HepG2 (cell line): ENCODE data around the gene GBP3. TPM values are rescaled to one million over a fixed set of nuclear protein-coding genes. Genes with fewer than 3 reads are reported as not detected.
A peak's percentile ranks its signal among the peaks of the same experiment; 100 is the strongest.

Source experiments
- ATAC-seq: fragments of 200-7000 bp; cut with Tn5 transposase; 3 replicates; pipeline ENCODE4 v1.9.1; 2020; ENCODE audit warnings: mild to moderate bottlenecking, moderate library complexity
- BruUV-seq: library from RNA; stranded (reverse); fragments of 400-500 nt; replicated peaks from 2 replicates; lab custom pipeline; 2021; lab: Mats Ljungman, UMichigan
- CTCF ChIA-PET: fragments of 300-600 bp; formaldehyde crosslinking; extraction: SDS; loops from one replicate; lab custom pipeline; 2021; ENCODE audit warnings: low total read pairs, inconsistent platforms, low intra/inter-chr PET ratio; lab: Yijun Ruan, JAX
- POLR2A ChIA-PET: fragments of 350-600 bp; sonication (Branson Sonifier 250); formaldehyde crosslinking; loops from one replicate; lab custom pipeline; 2020; ENCODE audit warnings: antibody characterized with exemption, inconsistent platforms; lab: Yijun Ruan, JAX
- DNase-seq: peaks from one replicate; pipeline ENCODE4 v3.0.0-alpha.2; 2015; ENCODE audit warnings: low spot score
- FAIRE-seq: peaks from 3 replicates; lab custom pipeline; 2011; peaks lifted over from hg19 to GRCh38; lab: Jason Lieb, UNC
- H2AFZ ChIP-seq: one replicate; pipeline ENCODE4 v1.6.1; 2011; ENCODE audit warnings: low read length, inconsistent platforms
- H3K27ac ChIP-seq: fragments of 300-600 bp; 3 replicates; pipeline ENCODE4 v1.8.0; 2011; ENCODE audit warnings: mixed run types, mild to moderate bottlenecking, mixed read lengths, low read length, inconsistent platforms; ENCODE audit not compliant: insufficient read depth; ENCODE audit errors: extremely low read length
- H3K27me3 ChIP-seq, 2 experiments: fragments of 200-600 bp in 1 of 2; 2 replicates in 1 of 2; 3 replicates in 1 of 2; pipeline versions ENCODE4 v1.6.0 to v1.8.0; 2011; ENCODE audit warnings: low read length in 2 of 2, mild to moderate bottlenecking in 2 of 2, moderate library complexity in 2 of 2, inconsistent platforms in 1 of 2; ENCODE audit not compliant: insufficient read depth in 2 of 2, control insufficient read depth in 1 of 2
- H3K36me3 ChIP-seq, 2 experiments: fragments of 200-600 bp in 1 of 2; replicated peaks in 1 of 2; 2 replicates in 1 of 2; 3 replicates in 1 of 2; pipeline versions ENCODE4 v1.5.1 to v1.8.0; 2011; ENCODE audit warnings: low read length in 2 of 2, inconsistent platforms in 1 of 2; ENCODE audit not compliant: insufficient read depth in 2 of 2, control insufficient read depth in 1 of 2
- H3K4me1 ChIP-seq: 2 replicates; pipeline ENCODE4 v1.5.1; 2012; ENCODE audit warnings: low read length, inconsistent platforms; ENCODE audit not compliant: insufficient read depth
- H3K4me2 ChIP-seq: 2 replicates; pipeline ENCODE4 v1.6.0; 2011; ENCODE audit warnings: low read depth, low read length, inconsistent platforms
- H3K4me3 ChIP-seq, 3 experiments: fragments of 200-600 bp in 1 of 3; sonication (generic), shearing (Covaris generic) in 1 of 3; replicated peaks in 1 of 3; 2 replicates each; pipeline ENCODE4 v1.5.1; 2011 to 2016; ENCODE audit warnings: low read length in 3 of 3, inconsistent platforms in 2 of 3, low read depth in 2 of 3, mild to moderate bottlenecking in 2 of 3, control low read depth in 1 of 3, mixed read lengths in 1 of 3; ENCODE audit not compliant: insufficient read depth in 1 of 3
- H3K79me2 ChIP-seq: one replicate; pipeline ENCODE4 v1.6.1; 2011; ENCODE audit warnings: low read length, inconsistent platforms; ENCODE audit not compliant: insufficient read depth
- H3K9ac ChIP-seq: 2 replicates; pipeline ENCODE4 v1.6.0; 2011; ENCODE audit warnings: mild to moderate bottlenecking, low read depth, low read length, inconsistent platforms; ENCODE audit not compliant: insufficient read depth
- H3K9me3 ChIP-seq: 2 replicates; pipeline ENCODE4 v1.5.1; 2012; ENCODE audit warnings: mild to moderate bottlenecking, low read length
- H4K20me1 ChIP-seq: 2 replicates; pipeline ENCODE4 v1.6.0; 2011; ENCODE audit warnings: inconsistent platforms, mild to moderate bottlenecking, low read length, moderate library complexity; ENCODE audit not compliant: insufficient read depth
- NR2F6 ChIP-seq, 2 experiments: IDR thresholded peaks; 2 replicates each; pipeline ENCODE4 v1.6.1; 2016; ENCODE audit warnings: antibody characterized with exemption in 1 of 2, mild to moderate bottlenecking in 1 of 2
- ZBTB1 ChIP-seq: sonication (generic); formaldehyde crosslinking; IDR thresholded peaks from 2 replicates; pipeline ENCODE4 v1.4.0; 2020; ENCODE audit warnings: missing genetic modification reagents, borderline replicate concordance
- WGBS: methylation state at CpG from one replicate; pipeline ENCODE4 v1.1.6; 2017; ENCODE audit warnings: low lambda C conversion rate; 5-methylcytosine and 5-hydroxymethylcytosine counted together
- in situ Hi-C: cut with HindIII; loops from 2 replicates; pipeline ENCODE4 v1.10.0; 2017; ENCODE audit warnings: low pct_unique_long_range_greater_than_20kb; ENCODE audit not compliant: extremely low pct_ligation_motif_present
- intact Hi-C: fragments of 100-400 bp; cut with micrococcal nuclease; formaldehyde crosslinking; loops from one replicate; pipeline ENCODE4 v1.10.0; 2022; ENCODE audit not compliant: unreplicated experiment
- polyA plus RNA-seq, 8 experiments: library from polyadenylated mRNA; depleted of rRNA in 3 of 8; stranded (reverse) in 7 of 8; unstranded in 1 of 8; fragments of >200 nt; fragmentation: Illumina TruSeq in 4 of 8; extraction: Trizol in 4 of 8; gene quantifications; 2 replicates each; pipeline versions ENCODE4 v1.2.1 to v1.2.3, GENCODE V29; 2011 to 2016; ENCODE audit warnings: low read depth in 4 of 8, missing spikeins in 1 of 8, mixed read lengths in 1 of 8; ENCODE audit not compliant: insufficient read depth in 1 of 8
- total RNA-seq, 5 experiments: library from RNA; depleted of rRNA; stranded (reverse); fragments of >200 nt; fragmentation: Illumina TruSeq; extraction: Trizol; gene quantifications; 2 replicates each; pipeline ENCODE4 v1.2.3, GENCODE V29; 2016; ENCODE audit warnings: low read depth in 1 of 5
- TF ChIP-seq, protein P1 (sequence below): IDR thresholded peaks from 2 replicates; pipeline ENCODE4 v1.4.0; 2020; ENCODE audit warnings: mild to moderate bottlenecking, missing genetic modification reagents

The GBP3 gene
- total and polyA plus RNA-seq, 2 of the 13 experiments (the other 11 are each of a cell fraction or from before 2014, with no cell fraction given), result 0.16 to 0.46 TPM

DNA sequence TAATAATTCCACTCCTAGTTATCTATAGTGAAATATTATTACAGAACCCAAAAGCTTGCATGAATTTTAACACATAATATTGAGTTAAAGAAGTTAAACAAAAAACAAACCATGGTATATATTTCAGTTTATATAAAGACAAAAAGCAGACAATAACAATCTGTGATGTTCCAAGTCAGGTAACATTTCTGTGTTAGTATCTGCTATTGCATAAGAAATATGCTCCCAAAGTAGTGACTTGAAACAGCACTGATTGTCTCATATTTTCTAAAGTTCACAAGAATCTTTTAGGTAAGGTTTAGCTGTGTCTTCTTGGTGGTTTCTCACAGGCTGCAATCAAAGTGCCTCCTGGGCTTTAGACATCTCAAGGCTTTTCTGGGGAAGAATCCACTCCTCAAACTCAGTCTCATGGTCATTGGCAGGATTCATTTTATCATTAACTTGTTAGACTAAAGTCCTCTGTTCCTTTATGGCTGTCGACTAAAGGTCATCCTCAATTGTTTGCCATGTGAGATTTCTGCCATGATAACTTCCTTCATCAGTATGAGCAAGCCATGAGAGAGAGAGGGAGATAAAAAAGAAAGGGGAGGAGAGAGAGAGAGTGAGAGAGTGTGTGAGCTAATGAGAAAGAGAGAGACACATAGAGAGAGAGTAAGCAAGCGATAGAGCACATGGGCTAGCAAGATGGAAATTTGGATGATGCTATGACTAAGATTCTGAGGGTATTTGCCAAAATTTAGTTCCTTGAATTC is 22.5 kb upstream of the GBP3 start (continued):
- TF ChIP-seq, protein P1, sequence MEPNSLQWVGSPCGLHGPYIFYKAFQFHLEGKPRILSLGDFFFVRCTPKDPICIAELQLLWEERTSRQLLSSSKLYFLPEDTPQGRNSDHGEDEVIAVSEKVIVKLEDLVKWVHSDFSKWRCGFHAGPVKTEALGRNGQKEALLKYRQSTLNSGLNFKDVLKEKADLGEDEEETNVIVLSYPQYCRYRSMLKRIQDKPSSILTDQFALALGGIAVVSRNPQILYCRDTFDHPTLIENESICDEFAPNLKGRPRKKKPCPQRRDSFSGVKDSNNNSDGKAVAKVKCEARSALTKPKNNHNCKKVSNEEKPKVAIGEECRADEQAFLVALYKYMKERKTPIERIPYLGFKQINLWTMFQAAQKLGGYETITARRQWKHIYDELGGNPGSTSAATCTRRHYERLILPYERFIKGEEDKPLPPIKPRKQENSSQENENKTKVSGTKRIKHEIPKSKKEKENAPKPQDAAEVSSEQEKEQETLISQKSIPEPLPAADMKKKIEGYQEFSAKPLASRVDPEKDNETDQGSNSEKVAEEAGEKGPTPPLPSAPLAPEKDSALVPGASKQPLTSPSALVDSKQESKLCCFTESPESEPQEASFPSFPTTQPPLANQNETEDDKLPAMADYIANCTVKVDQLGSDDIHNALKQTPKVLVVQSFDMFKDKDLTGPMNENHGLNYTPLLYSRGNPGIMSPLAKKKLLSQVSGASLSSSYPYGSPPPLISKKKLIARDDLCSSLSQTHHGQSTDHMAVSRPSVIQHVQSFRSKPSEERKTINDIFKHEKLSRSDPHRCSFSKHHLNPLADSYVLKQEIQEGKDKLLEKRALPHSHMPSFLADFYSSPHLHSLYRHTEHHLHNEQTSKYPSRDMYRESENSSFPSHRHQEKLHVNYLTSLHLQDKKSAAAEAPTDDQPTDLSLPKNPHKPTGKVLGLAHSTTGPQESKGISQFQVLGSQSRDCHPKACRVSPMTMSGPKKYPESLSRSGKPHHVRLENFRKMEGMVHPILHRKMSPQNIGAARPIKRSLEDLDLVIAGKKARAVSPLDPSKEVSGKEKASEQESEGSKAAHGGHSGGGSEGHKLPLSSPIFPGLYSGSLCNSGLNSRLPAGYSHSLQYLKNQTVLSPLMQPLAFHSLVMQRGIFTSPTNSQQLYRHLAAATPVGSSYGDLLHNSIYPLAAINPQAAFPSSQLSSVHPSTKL (CRISPR knock-in tag), result peak; percentile 95
- no peak for TF ChIP-seq ZBTB1

DNA sequence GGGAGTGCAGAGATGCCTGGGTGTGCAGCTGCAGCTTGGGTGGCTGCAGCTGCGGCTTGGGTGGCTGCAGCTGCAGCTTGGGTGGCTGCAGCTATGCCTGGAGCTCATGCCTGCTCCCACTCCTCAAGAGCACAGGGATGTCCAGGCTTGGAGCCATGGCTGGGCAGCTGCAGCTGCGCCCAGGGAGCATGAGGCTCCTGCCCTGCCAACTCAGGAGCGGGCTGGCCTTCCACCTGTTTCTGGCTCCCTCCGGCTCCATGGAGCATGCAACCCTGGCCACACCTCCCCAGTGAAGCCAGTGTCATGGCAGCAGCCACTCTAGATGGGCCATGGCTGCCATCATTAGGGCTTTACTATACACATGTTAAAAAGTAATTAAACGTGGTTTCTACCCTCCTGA is 21.3 kb upstream of the GBP3 start:
- intact Hi-C loops, result no loop called here
- Histone ChIP-seq H3K4me2 (no peak overlapping the region), H3K9me3 (peaks cover 18% of the 10 kb centered on the region), H3K27ac (no peak overlapping the region), H3K9ac (no peak overlapping the region), H3K4me1 (peaks cover 36% of the 10 kb centered on the region), H3K27me3 (no peaks in the 10 kb centered on the region), H3K4me3 (no peak overlapping the region), H2AFZ (no peak overlapping the region), H3K36me3 (no peaks in the 10 kb centered on the region), H3K79me2 (no peaks in the 10 kb centered on the region), H4K20me1 (no peaks in the 10 kb centered on the region)
- FAIRE-seq (no peak), ATAC-seq (no peak), DNase-seq (no peak)
- BruUV-seq, result no TSS peak
- POLR2A ChIA-PET, result no interaction called here
- in situ Hi-C loops, result no loop called here
- CTCF ChIA-PET, result no interaction called here
- WGBS, result 92% methylated on average over 4 of the region's 5 CpGs
- TF ChIP-seq NR2F6 (IDR thresholded peaks at IDR 0.05) (no peak), NR2F6 (CRISPR knock-in tag; IDR thresholded peaks at IDR 0.05) (no peak)
